Measurements from ENCODE around the gene HEYL.

DNA sequence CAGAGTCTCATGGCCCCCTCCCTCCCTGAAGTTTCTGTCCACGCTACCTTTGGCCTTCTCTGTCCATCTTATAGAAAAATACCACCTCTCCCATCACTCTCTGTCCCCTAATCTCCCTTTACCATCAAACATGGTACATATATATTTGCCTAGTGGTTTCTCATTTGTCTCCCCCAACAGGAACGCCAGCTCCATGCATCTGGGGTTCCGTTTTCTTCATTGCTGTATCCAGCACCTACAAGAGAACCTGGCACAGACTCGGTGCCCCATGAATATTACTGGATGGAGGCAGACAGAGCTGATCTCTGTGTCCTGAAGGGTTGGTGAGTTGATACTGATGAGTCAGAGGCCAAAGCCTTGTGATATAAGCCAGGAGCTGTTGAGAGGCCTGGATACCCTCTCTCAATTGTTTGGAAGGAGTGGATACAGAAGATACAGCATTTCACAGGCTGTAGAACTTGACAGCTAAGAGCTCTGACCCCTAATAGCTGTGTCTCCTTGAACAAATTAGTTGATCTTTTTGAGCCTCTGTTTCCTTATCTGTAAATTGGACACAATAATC lies 21.9 kb downstream of the HEYL start:
- TF ChIP-seq, protein P1, sequence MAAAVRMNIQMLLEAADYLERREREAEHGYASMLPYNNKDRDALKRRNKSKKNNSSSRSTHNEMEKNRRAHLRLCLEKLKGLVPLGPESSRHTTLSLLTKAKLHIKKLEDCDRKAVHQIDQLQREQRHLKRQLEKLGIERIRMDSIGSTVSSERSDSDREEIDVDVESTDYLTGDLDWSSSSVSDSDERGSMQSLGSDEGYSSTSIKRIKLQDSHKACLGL (CRISPR knock-in tag; IDR thresholded peaks at IDR 0.05; ENCODE audit: borderline replicate concordance, poor library complexity, severe bottlenecking), result no peak
- TF ChIP-seq POLR2A (conservative IDR thresholded peaks at IDR 0.05), result no peak
- TF ChIP-seq, protein P2, sequence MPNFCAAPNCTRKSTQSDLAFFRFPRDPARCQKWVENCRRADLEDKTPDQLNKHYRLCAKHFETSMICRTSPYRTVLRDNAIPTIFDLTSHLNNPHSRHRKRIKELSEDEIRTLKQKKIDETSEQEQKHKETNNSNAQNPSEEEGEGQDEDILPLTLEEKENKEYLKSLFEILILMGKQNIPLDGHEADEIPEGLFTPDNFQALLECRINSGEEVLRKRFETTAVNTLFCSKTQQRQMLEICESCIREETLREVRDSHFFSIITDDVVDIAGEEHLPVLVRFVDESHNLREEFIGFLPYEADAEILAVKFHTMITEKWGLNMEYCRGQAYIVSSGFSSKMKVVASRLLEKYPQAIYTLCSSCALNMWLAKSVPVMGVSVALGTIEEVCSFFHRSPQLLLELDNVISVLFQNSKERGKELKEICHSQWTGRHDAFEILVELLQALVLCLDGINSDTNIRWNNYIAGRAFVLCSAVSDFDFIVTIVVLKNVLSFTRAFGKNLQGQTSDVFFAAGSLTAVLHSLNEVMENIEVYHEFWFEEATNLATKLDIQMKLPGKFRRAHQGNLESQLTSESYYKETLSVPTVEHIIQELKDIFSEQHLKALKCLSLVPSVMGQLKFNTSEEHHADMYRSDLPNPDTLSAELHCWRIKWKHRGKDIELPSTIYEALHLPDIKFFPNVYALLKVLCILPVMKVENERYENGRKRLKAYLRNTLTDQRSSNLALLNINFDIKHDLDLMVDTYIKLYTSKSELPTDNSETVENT (CRISPR knock-in tag; IDR thresholded peaks at IDR 0.05), result no peak
- TF ChIP-seq EZH2 (IDR thresholded peaks at IDR 0.05; ENCODE audit: borderline replicate concordance, low read depth, low read length), result no peak
- no peak for TF ChIP-seq FOXP4 (CRISPR knock-in tag; IDR thresholded peaks at IDR 0.05; ENCODE audit: borderline replicate concordance)
- no peak for TF ChIP-seq FOXP1 (CRISPR knock-in tag; IDR thresholded peaks at IDR 0.05)
- TF ChIP-seq TAF1 (IDR thresholded peaks at IDR 0.05; ENCODE audit: control insufficient read depth, extremely low read depth, insufficient read depth, low read length, severe bottlenecking), result no peak
- no peak for TF ChIP-seq RFX5 (IDR thresholded peaks at IDR 0.05; ENCODE audit: low read depth, low read length)
- TF ChIP-seq UBTF (IDR thresholded peaks at IDR 0.05; ENCODE audit: borderline replicate concordance in 1 of 2, low read depth in 2 of 2, low read length in 2 of 2), result no peak
- TF ChIP-seq ZNF274 (IDR thresholded peaks at IDR 0.05; ENCODE audit: borderline replicate concordance, low read depth, low read length), result no peak

Data from K562 (cell line).